GM12873 (cell line): ENCODE data around the gene DDOST.

Source experiments
- TF ChIP-seq, protein P1 (sequence below): IDR thresholded peaks from 2 replicates; pipeline ENCODE4 v1.5.1; 2012; ENCODE audit warnings: low read depth, mild to moderate bottlenecking, moderate library complexity, low read length, control low read depth; ENCODE audit not compliant: insufficient read depth; ENCODE audit errors: missing control alignments

DDOST gene

DNA sequence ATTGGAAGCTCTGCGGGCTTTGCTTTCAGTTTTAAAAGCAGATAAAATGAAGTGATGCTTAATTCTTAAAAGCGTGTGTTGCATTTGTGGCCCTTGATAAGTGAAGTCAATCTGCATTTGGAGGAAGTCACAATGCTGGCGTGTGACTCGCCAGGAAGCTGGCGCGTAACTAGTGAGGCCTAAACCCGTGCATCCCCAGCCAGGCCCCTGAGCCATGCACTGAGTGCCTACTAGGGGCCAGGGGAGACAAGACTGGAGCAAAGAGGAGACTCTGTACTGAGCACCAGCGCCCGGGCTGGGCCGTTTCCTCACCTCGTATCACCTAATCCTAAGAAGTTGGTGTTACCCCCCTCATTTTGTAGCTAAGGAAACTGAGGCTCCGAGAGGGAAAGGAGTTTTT, 4.6 kb upstream of the DDOST start:
- TF ChIP-seq, protein P1, sequence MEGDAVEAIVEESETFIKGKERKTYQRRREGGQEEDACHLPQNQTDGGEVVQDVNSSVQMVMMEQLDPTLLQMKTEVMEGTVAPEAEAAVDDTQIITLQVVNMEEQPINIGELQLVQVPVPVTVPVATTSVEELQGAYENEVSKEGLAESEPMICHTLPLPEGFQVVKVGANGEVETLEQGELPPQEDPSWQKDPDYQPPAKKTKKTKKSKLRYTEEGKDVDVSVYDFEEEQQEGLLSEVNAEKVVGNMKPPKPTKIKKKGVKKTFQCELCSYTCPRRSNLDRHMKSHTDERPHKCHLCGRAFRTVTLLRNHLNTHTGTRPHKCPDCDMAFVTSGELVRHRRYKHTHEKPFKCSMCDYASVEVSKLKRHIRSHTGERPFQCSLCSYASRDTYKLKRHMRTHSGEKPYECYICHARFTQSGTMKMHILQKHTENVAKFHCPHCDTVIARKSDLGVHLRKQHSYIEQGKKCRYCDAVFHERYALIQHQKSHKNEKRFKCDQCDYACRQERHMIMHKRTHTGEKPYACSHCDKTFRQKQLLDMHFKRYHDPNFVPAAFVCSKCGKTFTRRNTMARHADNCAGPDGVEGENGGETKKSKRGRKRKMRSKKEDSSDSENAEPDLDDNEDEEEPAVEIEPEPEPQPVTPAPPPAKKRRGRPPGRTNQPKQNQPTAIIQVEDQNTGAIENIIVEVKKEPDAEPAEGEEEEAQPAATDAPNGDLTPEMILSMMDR: no peak

GRCh38 chr1:20663969-20664715, 3.0 kb upstream of the DDOST start:
- TF ChIP-seq, protein P1: no peak

- TF ChIP-seq, protein P1: no peak
Measured at GRCh38 chr1:20663365-20663764, 2.2 kb upstream of the DDOST start.

DNA sequence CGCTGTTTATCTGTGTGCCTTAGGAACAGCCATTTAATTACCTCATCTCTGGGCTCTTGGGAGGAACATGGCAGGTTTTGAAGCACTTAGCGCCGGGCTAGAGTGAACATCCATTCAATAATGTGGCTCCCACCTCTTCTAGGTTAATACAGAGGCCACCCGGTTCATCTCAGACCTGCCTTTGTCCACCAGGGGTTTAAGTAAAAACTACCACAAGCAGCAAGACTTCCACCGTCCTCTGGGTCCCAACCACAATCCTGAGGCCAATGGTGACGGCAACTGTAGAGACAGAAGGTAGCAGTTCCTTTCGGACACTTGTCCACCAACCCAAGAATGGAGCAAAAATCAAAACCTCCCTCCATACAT, 924 bp upstream of the DDOST start:
- TF ChIP-seq, protein P1: no peak

DNA sequence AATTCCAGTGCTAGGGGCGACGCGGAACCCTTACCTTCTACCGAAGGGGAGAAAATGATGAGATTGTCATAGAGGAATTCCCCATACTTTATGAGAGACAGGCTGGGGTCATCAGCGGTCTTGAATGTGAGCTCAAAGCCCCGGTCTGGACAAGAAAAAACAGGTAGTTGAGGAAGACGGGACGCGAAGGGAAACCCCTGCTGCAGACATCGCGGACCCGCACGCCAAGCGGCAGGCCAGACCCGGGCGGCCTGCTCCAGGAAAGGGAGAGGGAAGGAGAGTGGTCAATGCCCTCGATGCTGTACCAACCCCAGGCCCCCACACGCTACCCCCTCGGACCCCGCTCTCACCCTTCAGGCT, 342 bp downstream of the DDOST start:
- TF ChIP-seq, protein P1: no peak

DNA sequence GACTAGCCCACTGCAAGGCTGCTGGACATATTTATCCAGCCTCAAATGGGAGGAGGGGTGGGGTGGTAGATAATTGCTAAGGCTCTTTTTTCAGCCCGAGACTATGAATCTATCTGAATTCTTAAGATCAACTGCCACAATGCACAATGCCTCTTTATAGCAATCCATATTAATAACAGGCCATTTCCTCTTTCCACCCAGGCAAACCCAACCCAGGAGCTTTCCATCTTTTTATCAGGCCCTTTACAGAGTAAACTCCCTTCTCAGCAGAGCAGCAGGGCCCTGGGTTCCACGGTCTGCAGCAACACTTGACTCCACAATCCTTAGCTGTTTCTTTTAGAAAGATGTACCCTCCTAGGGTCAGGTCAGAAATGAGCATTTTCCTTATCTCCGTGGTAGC, 806 bp downstream of the DDOST start:
- TF ChIP-seq, protein P1: no peak

- TF ChIP-seq, protein P1: no peak
Measured at GRCh38 chr1:20658166-20658915, 2.8 kb downstream of the DDOST start.
